HCT116 (cell line): ENCODE data around the gene KIF26B. TPM values are rescaled to one million over a fixed set of nuclear protein-coding genes. Genes with fewer than 3 reads are reported as not detected.

Experiments
- ATAC-seq: fragments of 200-7000 bp; cut with Tn5 transposase; 2 replicates; pipeline ENCODE4 v1.9.1; 2020; ENCODE audit warnings: mild to moderate bottlenecking, moderate library complexity
- BruUV-seq: library from RNA; stranded (reverse); fragments of 400-500 nt; replicated peaks from 2 replicates; lab custom pipeline; 2021; lab: Mats Ljungman, UMichigan
- CTCF ChIA-PET: fragments of 300-600 bp; sonication (Branson Sonifier 250); formaldehyde crosslinking; loops from one replicate; lab custom pipeline; 2021; ENCODE audit warnings: antibody characterized with exemption; lab: Charles Lee
- POLR2A ChIA-PET: fragments of 300-600, 350-600 bp; sonication (Branson Sonifier 250); formaldehyde crosslinking; loops from one replicate; lab custom pipeline; 2021; ENCODE audit warnings: antibody characterized with exemption; lab: Charles Lee
- RAD21 ChIA-PET, 2 experiments: fragments of 300-600 bp; sonication (Branson Sonifier 250); formaldehyde crosslinking; loops; one replicate each; lab custom pipeline; 2023; ENCODE audit warnings: low total read pairs in 2 of 2; ENCODE audit not compliant: uncharacterized antibody in 2 of 2, unreplicated experiment in 2 of 2, low non-redundant PET in 1 of 2; lab: Charles Lee
- DNase-seq: peaks from one replicate; pipeline ENCODE4 v3.0.0-alpha.2; 2010; ENCODE audit warnings: low read depth, low spot score
- H2AFZ ChIP-seq: fragments of 200-600 bp; shearing (Covaris generic), sonication (generic); 2 replicates; pipeline ENCODE4 v1.6.1; 2017; ENCODE audit warnings: low read depth, mixed run types, mixed read lengths, antibody characterized with exemption, low read length; ENCODE audit not compliant: poor library complexity, severe bottlenecking
- H3K27ac ChIP-seq: 2 replicates; pipeline ENCODE4 v1.5.1; 2012; ENCODE audit warnings: low read depth, low read length
- H3K27me3 ChIP-seq: fragments of 200-600 bp; sonication (generic); 2 replicates; pipeline ENCODE4 v1.6.1; 2016; ENCODE audit warnings: mixed run types, low read length, mixed read lengths; ENCODE audit not compliant: insufficient read depth
- H3K36me3 ChIP-seq, 2 experiments: fragments of 200-500 bp in 1 of 2; fragments of 200-600 bp in 1 of 2; sonication (Bioruptor generic) in 1 of 2; sonication (generic) in 1 of 2; 2 replicates each; pipeline versions ENCODE4 v1.5.1 to v1.6.1; 2014 to 2016; ENCODE audit warnings: low read length in 2 of 2, inconsistent platforms in 1 of 2, mixed read lengths in 1 of 2, mixed run types in 1 of 2; ENCODE audit not compliant: insufficient read depth in 2 of 2, control insufficient read depth in 1 of 2
- H3K4me1 ChIP-seq, 2 experiments: fragments of 200-600 bp in 1 of 2; sonication (generic) in 1 of 2; 2 replicates each; pipeline versions ENCODE4 v1.5.1 to v1.6.1; 2012 to 2017; ENCODE audit warnings: low read length in 2 of 2, inconsistent platforms in 1 of 2, mild to moderate bottlenecking in 1 of 2, mixed read lengths in 1 of 2, mixed run types in 1 of 2, moderate library complexity in 1 of 2; ENCODE audit not compliant: insufficient read depth in 2 of 2, control insufficient read depth in 1 of 2
- H3K4me2 ChIP-seq: fragments of 200-600 bp; sonication (generic); 2 replicates; pipeline ENCODE4 v1.6.1; 2017; ENCODE audit warnings: mixed run types, low read length, mixed read lengths
- H3K4me3 ChIP-seq, 2 experiments: fragments of 200-600 bp in 1 of 2; sonication (generic) in 1 of 2; replicated peaks in 1 of 2; 2 replicates each; pipeline ENCODE4 v1.5.1; 2011 to 2016; ENCODE audit warnings: low read length in 2 of 2, control low read depth in 1 of 2, low read depth in 1 of 2, mild to moderate bottlenecking in 1 of 2, mixed read lengths in 1 of 2, mixed run types in 1 of 2
- H3K79me2 ChIP-seq: fragments of 200-600 bp; sonication (generic); 2 replicates; pipeline ENCODE4 v1.6.1; 2017; ENCODE audit warnings: mild to moderate bottlenecking, mixed run types, low read length, moderate library complexity, mixed read lengths; ENCODE audit not compliant: insufficient read depth
- H3K9ac ChIP-seq: fragments of 200-600 bp; sonication (generic); 2 replicates; pipeline ENCODE4 v1.6.1; 2016; ENCODE audit warnings: low read length, mixed read lengths
- H3K9me2 ChIP-seq: fragments of 200-600 bp; sonication (generic), shearing (Covaris generic); 2 replicates; pipeline ENCODE4 v1.6.1; 2017; ENCODE audit warnings: mixed run types, mild to moderate bottlenecking, moderate library complexity; ENCODE audit not compliant: insufficient read depth
- H3K9me3 ChIP-seq, 2 experiments: fragments of 200-500 bp in 1 of 2; fragments of 200-600 bp in 1 of 2; sonication (Bioruptor generic) in 1 of 2; sonication (generic) in 1 of 2; 2 replicates each; pipeline ENCODE4 v1.6.1; 2014 to 2017; ENCODE audit warnings: low read length in 2 of 2, mixed read lengths in 2 of 2, inconsistent platforms in 1 of 2, low read depth in 1 of 2, mild to moderate bottlenecking in 1 of 2, mixed run types in 1 of 2, moderate library complexity in 1 of 2; ENCODE audit not compliant: control insufficient read depth in 1 of 2, insufficient read depth in 1 of 2
- H4K20me1 ChIP-seq: fragments of 200-600 bp; sonication (generic), shearing (Covaris generic); 2 replicates; pipeline ENCODE4 v1.6.1; 2017; ENCODE audit warnings: mixed run types, mild to moderate bottlenecking, moderate library complexity; ENCODE audit not compliant: insufficient read depth
- ATF3 ChIP-seq: IDR thresholded peaks from 2 replicates; pipeline ENCODE4 v1.6.1; 2012
- CBX3 ChIP-seq: IDR thresholded peaks from 2 replicates; pipeline ENCODE4 v1.6.1; 2012; ENCODE audit warnings: low read depth
- EGR1 ChIP-seq: IDR thresholded peaks from 2 replicates; pipeline ENCODE4 v1.6.1; 2012; ENCODE audit warnings: low read depth
- EZH2 ChIP-seq: fragments of 200-600 bp; sonication (generic); IDR thresholded peaks from 2 replicates; pipeline ENCODE4 v1.6.1; 2017; ENCODE audit warnings: antibody characterized with exemption, mixed run types
- EZH2phosphoT487 ChIP-seq: fragments of 200-600 bp; IDR thresholded peaks from 2 replicates; pipeline ENCODE4 v1.6.1; 2018; ENCODE audit warnings: antibody characterized with exemption, borderline replicate concordance
- FOSL1 ChIP-seq: IDR thresholded peaks from 2 replicates; pipeline ENCODE4 v1.6.1; 2012; ENCODE audit warnings: low read depth
- JUND ChIP-seq: IDR thresholded peaks from 2 replicates; pipeline ENCODE4 v1.6.1; 2012
- POLR2A ChIP-seq: IDR thresholded peaks from 2 replicates; pipeline ENCODE4 v1.7.0; 2011; ENCODE audit warnings: borderline replicate concordance; ENCODE audit not compliant: insufficient read depth, insufficient read length; ENCODE audit errors: extremely low read depth
- POLR2AphosphoS5 ChIP-seq: IDR thresholded peaks from 2 replicates; pipeline ENCODE4 v1.6.1; 2011; ENCODE audit warnings: mild to moderate bottlenecking, low read depth, low read length, moderate library complexity
- SIN3A ChIP-seq: IDR thresholded peaks from 2 replicates; pipeline ENCODE4 v1.6.1; 2012; ENCODE audit warnings: low read depth
- SP1 ChIP-seq: IDR thresholded peaks from 2 replicates; pipeline ENCODE4 v1.6.1; 2012; ENCODE audit warnings: low read depth
- SRF ChIP-seq: IDR thresholded peaks from 2 replicates; pipeline ENCODE4 v1.6.1; 2012; ENCODE audit warnings: low read depth
- YY1 ChIP-seq: IDR thresholded peaks from 2 replicates; pipeline ENCODE4 v1.6.1; 2011; ENCODE audit warnings: low read length, low read depth, moderate library complexity, mild to moderate bottlenecking; ENCODE audit not compliant: insufficient replicate concordance; ENCODE audit errors: extremely low read depth
- ZFX ChIP-seq: fragments of 450-650 bp; IDR thresholded peaks from 2 replicates; pipeline ENCODE4 v1.6.1; 2017
- ZNF274 ChIP-seq: fragments of 200-500 bp; sonication (Bioruptor generic); IDR thresholded peaks from 2 replicates; pipeline ENCODE4 v1.6.1; 2014; ENCODE audit warnings: mild to moderate bottlenecking, low read depth, low read length, inconsistent platforms
- intact Hi-C: fragments of 100-400 bp; cut with micrococcal nuclease; formaldehyde crosslinking; loops from 2 replicates; pipeline ENCODE4 v1.10.0; 2022
- total RNA-seq: library from RNA; stranded (reverse); gene quantifications from one replicate; pipeline ENCODE4 v1.2.1, GENCODE V29; 2021; ENCODE audit not compliant: unreplicated experiment
- TF ChIP-seq, protein P1 (sequence below): IDR thresholded peaks from 2 replicates; pipeline ENCODE4 v1.6.1; 2012
- TF ChIP-seq, protein P2 (sequence below), 3 experiments: fragments of 200-600 bp in 1 of 3; sonication (generic) in 1 of 3; IDR thresholded peaks in 2 of 3; conservative IDR thresholded peaks in 1 of 3; 2 replicates each; pipeline ENCODE4 v1.5.1; 2012 to 2017; ENCODE audit warnings: low read depth in 2 of 3, low read length in 2 of 3, antibody characterized with exemption in 1 of 3, borderline replicate concordance in 1 of 3, control low read depth in 1 of 3, mild to moderate bottlenecking in 1 of 3, mixed read lengths in 1 of 3, mixed run types in 1 of 3, moderate library complexity in 1 of 3; ENCODE audit not compliant: insufficient read depth in 1 of 3

Gene KIF26B
- total RNA-seq, 1 experiment from 2014 or later: 0.49 TPM

- intact Hi-C loops: no loop called here
- no peak for TF ChIP-seq CBX3
- no peak for TF ChIP-seq EGR1
- TF ChIP-seq, protein P1, sequence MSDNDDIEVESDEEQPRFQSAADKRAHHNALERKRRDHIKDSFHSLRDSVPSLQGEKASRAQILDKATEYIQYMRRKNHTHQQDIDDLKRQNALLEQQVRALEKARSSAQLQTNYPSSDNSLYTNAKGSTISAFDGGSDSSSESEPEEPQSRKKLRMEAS: no peak
- TF ChIP-seq, protein P2, sequence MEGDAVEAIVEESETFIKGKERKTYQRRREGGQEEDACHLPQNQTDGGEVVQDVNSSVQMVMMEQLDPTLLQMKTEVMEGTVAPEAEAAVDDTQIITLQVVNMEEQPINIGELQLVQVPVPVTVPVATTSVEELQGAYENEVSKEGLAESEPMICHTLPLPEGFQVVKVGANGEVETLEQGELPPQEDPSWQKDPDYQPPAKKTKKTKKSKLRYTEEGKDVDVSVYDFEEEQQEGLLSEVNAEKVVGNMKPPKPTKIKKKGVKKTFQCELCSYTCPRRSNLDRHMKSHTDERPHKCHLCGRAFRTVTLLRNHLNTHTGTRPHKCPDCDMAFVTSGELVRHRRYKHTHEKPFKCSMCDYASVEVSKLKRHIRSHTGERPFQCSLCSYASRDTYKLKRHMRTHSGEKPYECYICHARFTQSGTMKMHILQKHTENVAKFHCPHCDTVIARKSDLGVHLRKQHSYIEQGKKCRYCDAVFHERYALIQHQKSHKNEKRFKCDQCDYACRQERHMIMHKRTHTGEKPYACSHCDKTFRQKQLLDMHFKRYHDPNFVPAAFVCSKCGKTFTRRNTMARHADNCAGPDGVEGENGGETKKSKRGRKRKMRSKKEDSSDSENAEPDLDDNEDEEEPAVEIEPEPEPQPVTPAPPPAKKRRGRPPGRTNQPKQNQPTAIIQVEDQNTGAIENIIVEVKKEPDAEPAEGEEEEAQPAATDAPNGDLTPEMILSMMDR (IDR thresholded peaks at IDR 0.05 in 2 of 3, conservative IDR thresholded peaks at IDR 0.05 in 1 of 3; ENCODE audit: borderline replicate concordance in 1 of 3, insufficient read depth in 1 of 3, low read depth in 2 of 3, low read length in 2 of 3): no peak
- no peak for TF ChIP-seq POLR2AphosphoS5
- no peak for TF ChIP-seq JUND
- TF ChIP-seq EZH2: no peak
- no peak for TF ChIP-seq SP1
- no peak for TF ChIP-seq YY1
- TF ChIP-seq POLR2A: no peak
- no peak for TF ChIP-seq ZNF274
- TF ChIP-seq SRF: no peak
- no peak for TF ChIP-seq FOSL1
- no peak for TF ChIP-seq SIN3A
- TF ChIP-seq ATF3: no peak
- no peak for TF ChIP-seq ZFX
- no peak for TF ChIP-seq EZH2phosphoT487
- ATAC-seq (0 out of 2 replicates have a peak, but pooled peaks have one; percentile 9), DNase-seq (no peak)
- Histone ChIP-seq H3K9me2 (no peaks in the 10 kb centered on the region), H3K9ac (no peak overlapping the region), H3K4me3 (no peak overlapping the region), H4K20me1 (no peaks in the 10 kb centered on the region), H3K9me3 (no peaks in the 10 kb centered on the region), H2AFZ (no peak overlapping the region), H3K4me2 (no peak overlapping the region), H3K4me1 (no peaks in the 10 kb centered on the region), H3K27me3 (peaks cover 8% of the 10 kb centered on the region; the same call in 1 of the 2 replicates), H3K27ac (no peak overlapping the region), H3K79me2 (no peaks in the 10 kb centered on the region), H3K36me3 (no peaks in the 10 kb centered on the region)
- ChIA-PET RAD21 (no interaction called here), POLR2A (no interaction called here), CTCF (no interaction called here)
- no TSS peak for BruUV-seq
Measured at GRCh38 chr1:245604979-245605378, 450.2 kb downstream of the KIF26B start.
